22Rv1 (cell line): ENCODE data around the gene PRAC1.

Experiments used
- ZFX ChIP-seq: fragments of 450-650 bp; IDR thresholded peaks from 2 replicates; pipeline ENCODE4 v1.6.1; 2017; ENCODE audit warnings: antibody characterized with exemption, borderline replicate concordance
- TF ChIP-seq, protein P1 (sequence below): fragments of 450-650 bp; IDR thresholded peaks from 2 replicates; pipeline ENCODE4 v1.5.1; 2017; ENCODE audit warnings: mild to moderate bottlenecking

DNA sequence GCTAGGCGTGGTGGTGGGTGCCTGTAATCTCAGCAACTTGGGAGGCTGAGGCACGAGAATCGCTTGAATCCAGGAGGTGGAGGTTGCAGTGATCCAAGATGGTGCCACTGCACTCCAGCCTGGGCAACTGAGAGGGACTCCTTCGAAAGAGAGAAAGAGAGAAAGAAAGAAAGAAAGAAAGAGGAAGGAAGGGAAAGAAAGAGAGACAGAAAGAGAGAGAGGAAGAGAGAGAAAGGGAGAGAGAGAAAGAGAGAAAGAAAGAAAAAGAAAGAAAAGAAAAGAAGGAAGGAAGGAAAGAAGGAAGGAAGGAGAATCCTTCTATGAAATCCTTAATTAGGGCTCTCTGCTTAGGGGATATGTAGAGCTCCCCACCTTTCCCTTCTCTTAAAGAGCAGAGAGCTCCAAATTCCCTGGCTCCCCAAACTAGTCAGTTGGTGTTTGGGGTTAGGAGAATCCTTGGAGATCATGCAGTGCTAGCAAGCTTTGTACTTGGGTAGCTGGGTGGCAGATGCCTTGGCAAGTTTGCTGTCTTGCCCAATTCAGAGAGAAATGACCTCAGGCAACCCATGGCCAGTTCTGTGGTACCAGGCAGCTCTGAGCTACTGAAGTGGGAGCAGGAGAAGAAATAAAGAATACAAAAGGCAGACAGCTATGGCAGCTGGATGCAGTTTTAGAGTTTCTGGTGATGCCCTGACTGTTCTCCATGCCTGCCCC is 15.2 kb upstream of the PRAC1 start:
- TF ChIP-seq, protein P1, sequence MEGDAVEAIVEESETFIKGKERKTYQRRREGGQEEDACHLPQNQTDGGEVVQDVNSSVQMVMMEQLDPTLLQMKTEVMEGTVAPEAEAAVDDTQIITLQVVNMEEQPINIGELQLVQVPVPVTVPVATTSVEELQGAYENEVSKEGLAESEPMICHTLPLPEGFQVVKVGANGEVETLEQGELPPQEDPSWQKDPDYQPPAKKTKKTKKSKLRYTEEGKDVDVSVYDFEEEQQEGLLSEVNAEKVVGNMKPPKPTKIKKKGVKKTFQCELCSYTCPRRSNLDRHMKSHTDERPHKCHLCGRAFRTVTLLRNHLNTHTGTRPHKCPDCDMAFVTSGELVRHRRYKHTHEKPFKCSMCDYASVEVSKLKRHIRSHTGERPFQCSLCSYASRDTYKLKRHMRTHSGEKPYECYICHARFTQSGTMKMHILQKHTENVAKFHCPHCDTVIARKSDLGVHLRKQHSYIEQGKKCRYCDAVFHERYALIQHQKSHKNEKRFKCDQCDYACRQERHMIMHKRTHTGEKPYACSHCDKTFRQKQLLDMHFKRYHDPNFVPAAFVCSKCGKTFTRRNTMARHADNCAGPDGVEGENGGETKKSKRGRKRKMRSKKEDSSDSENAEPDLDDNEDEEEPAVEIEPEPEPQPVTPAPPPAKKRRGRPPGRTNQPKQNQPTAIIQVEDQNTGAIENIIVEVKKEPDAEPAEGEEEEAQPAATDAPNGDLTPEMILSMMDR = no peak
- no peak for TF ChIP-seq ZFX
